Esophagus squamous epithelium (tissue), 5 donors: ENCODE data around the gene ACER2. TPM values are rescaled to one million over a fixed set of nuclear protein-coding genes. Genes with fewer than 3 reads are reported as not detected.

Experiments
- DNase-seq: peaks from one replicate; lab custom pipeline; 2025; lab: John Stamatoyannopoulos, UW
- H3K27ac ChIP-seq, 4 donors: fragments of 200-600 bp; sonication (generic); one replicate each; pipeline ENCODE4 v1.5.1; 2016 to 2019; ENCODE audit warnings: mild to moderate bottlenecking in 1 of 4
- H3K27me3 ChIP-seq, 4 donors: fragments of 200-600 bp; sonication (generic); 1 replicate in 3 of 4; 2 replicates in 1 of 4; pipeline versions ENCODE4 v1.5.1 to v1.6.0; 2017 to 2021; ENCODE audit warnings: antibody characterized with exemption in 1 of 4
- H3K36me3 ChIP-seq, 3 donors: fragments of 200-600 bp; sonication (generic); one replicate each; pipeline ENCODE4 v1.5.1; 2016 to 2019
- H3K4me1 ChIP-seq, 3 donors: fragments of 200-600 bp; sonication (generic); one replicate each; pipeline ENCODE4 v1.5.1; 2017 to 2019
- H3K4me3 ChIP-seq, 4 donors: fragments of 200-600 bp; sonication (generic); 1 replicate in 3 of 4; 2 replicates in 1 of 4; pipeline ENCODE4 v1.5.1; 2016 to 2019; ENCODE audit warnings: mild to moderate bottlenecking in 2 of 4, moderate library complexity in 1 of 4
- H3K9me3 ChIP-seq, 3 donors: fragments of 200-600 bp; sonication (generic); one replicate each; pipeline ENCODE4 v1.5.1; 2016 to 2019
- POLR2A ChIP-seq, 4 donors: fragments of 450-650 bp; IDR thresholded peaks; one replicate each; pipeline ENCODE4 v1.6.1; 2017; ENCODE audit warnings: antibody characterized with exemption in 4 of 4, mild to moderate bottlenecking in 4 of 4, moderate library complexity in 3 of 4
- WGBS, 2 donors: methylation state at CpG; one replicate each; pipeline ENCODE4 v1.1.5; 2018; 5-methylcytosine and 5-hydroxymethylcytosine counted together
- intact Hi-C: fragments of 100-400 bp; cut with DNase I; formaldehyde crosslinking; loops from one replicate; pipeline ENCODE4 v1.15.0; 2022
- total RNA-seq, 4 donors: library from RNA; depleted of rRNA; stranded (reverse); fragments of >200 nt; gene quantifications; one replicate each; pipeline ENCODE4 v1.1.0, GENCODE V29; 2016
- TF ChIP-seq, protein P1 (sequence below), 6 experiments: fragments of 450-650 bp in 4 of 6; fragments of 200-600 bp in 2 of 6; sonication (generic) in 2 of 6; IDR thresholded peaks; one replicate each; pipeline ENCODE4 v1.5.1; 2016 to 2019; ENCODE audit warnings: antibody characterized with exemption in 6 of 6, mild to moderate bottlenecking in 4 of 6, moderate library complexity in 4 of 6
- donor health status: DM: yes; HTN: yes; CAD: no.

Gene ACER2
- total RNA-seq, 4 donors from 2014 or later = 3.6 to 5.0 (median 3.8) TPM

DNA sequence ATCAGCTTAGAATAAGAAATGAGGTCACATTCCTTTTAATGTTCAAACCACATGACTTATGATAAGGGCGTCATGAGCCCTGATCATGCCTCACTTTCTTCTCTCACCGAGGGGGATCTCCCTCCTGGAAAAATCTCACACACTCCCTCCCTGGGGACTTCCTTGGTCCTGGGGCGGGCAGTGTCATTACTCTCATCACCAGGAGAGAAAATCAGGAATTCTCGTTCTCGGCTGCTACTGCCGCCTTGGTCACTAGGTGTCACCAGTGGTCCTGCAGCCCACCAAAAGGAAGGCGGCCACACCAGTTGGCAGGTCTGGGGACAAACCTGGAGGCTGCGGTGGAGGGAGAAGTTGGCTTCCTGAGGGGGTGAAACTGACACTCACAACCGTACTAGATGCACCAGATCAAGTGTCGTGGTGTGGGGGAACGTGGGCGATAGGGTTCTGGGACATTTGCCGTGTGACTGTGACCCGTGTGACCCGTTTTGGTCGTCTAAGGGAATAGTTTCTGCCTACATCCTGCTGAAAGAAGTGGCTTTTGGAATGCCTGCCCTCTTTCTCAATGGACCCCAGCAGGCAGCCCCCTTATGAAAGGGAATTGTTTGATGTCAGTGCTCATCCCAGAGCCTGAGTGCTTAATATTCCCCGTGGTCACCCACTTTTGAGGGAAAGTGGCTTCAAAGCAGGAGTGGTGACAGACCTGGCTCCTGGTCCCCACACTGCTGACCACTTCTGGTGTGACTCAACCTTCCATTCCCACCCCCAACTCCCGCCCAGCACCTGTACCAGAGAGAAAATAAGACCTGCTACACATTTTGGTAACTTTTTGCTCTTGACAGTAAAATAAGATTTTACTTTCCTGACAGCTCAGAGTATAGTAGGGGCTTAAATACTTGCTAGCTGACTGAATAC lies 63.2 kb downstream of the ACER2 start:
- H3K9me3 ChIP-seq = no peaks in the 10 kb centered on the region
- WGBS, 2 donors = 14 to 16% methylated on average over 11 to 14 of the region's 18 CpGs
- intact Hi-C loops = no loop called here
- no peak for TF ChIP-seq POLR2A (IDR thresholded peaks at IDR 0.05)
- TF ChIP-seq, protein P1, sequence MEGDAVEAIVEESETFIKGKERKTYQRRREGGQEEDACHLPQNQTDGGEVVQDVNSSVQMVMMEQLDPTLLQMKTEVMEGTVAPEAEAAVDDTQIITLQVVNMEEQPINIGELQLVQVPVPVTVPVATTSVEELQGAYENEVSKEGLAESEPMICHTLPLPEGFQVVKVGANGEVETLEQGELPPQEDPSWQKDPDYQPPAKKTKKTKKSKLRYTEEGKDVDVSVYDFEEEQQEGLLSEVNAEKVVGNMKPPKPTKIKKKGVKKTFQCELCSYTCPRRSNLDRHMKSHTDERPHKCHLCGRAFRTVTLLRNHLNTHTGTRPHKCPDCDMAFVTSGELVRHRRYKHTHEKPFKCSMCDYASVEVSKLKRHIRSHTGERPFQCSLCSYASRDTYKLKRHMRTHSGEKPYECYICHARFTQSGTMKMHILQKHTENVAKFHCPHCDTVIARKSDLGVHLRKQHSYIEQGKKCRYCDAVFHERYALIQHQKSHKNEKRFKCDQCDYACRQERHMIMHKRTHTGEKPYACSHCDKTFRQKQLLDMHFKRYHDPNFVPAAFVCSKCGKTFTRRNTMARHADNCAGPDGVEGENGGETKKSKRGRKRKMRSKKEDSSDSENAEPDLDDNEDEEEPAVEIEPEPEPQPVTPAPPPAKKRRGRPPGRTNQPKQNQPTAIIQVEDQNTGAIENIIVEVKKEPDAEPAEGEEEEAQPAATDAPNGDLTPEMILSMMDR (IDR thresholded peaks at IDR 0.05) = peak; percentile 10 to 66 (median 46)
- H3K4me3 ChIP-seq = peak overlapping the region in 1 of 4 donors; percentile 40
- peaks cover 0 to 14% (median 8%) of the 10 kb centered on the region in 3 donors for H3K4me1 ChIP-seq
- H3K27me3 ChIP-seq = peaks cover 0 to 9% (median 0%) of the 10 kb centered on the region in 4 donors
- H3K36me3 ChIP-seq = no peaks in the 10 kb centered on the region
- no peak for DNase-seq
- H3K27ac ChIP-seq = no peak overlapping the region

DNA sequence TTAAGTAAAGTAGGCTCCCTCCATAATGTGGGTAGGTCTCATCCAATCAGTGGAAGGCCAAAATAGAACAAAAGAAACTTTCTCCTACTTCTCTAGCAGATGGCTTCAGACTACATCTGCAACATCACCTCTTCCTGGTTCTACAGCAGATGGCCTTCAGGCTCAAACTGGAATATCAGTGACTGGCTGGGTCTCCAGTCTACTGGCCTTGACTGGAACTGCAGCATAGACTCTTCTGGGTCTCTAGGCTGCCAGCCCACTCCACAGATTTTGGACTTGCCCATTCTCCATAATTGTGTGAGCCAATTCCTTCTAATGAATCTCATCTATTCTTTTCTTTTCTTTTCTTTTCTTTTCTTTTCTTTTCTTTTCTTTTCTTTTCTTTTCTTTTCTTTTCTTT lies 64.8 kb downstream of the ACER2 start:
- H3K36me3 ChIP-seq = no peaks in the 10 kb centered on the region
- H3K4me3 ChIP-seq = no peak overlapping the region
- H3K27ac ChIP-seq = no peak overlapping the region
- no peaks in the 10 kb centered on the region for H3K9me3 ChIP-seq
- H3K27me3 ChIP-seq = peaks cover 0 to 9% (median 0%) of the 10 kb centered on the region in 4 donors
- no peak for TF ChIP-seq POLR2A (IDR thresholded peaks at IDR 0.05)
- TF ChIP-seq, protein P1 (IDR thresholded peaks at IDR 0.05) = no peak
- intact Hi-C loops = no loop called here
- DNase-seq = no peak
- H3K4me1 ChIP-seq = peaks cover 0 to 14% (median 8%) of the 10 kb centered on the region in 3 donors

DNA sequence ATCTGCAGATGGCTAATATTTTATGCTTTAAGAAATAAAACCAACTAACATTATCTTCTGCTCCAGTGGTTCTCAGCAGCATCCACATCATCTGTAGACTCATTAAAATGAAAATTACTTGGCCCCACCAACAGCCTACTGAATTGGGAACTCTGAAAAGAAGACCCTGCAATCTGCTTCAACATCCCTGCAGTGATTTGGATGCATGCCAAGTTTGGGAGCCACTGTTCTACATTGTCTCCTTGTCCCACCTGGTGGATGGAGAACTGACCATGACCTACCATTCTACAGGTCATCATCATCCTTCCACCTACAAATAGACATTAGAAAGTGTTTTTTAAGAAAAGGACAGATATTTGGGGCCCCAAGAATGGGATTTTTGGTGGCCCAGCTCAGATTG lies 71.1 kb downstream of the ACER2 start:
- intact Hi-C loops = no loop called here

DNA sequence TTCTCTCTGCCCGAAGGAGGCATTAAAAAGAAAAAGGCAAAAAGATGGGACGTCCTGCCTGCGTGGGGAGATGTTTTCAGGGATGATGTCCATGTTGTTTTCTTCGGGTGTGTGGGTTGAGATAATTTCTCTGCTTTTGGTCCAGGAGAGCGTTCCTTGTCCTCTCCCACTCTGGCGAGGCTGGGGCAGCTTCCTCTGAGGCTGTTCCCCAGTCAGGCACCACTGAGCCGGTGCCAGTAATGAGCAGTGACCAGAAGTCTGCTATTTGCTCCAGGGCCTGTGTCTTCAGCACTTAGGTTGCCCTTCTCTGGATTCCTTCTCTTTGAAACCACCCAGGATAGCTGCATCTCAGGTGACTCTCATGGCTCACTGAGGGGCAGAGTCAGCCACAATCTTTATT lies 71.5 kb downstream of the ACER2 start:
- Histone ChIP-seq H3K27me3 (peaks cover 0 to 5% (median 0%) of the 10 kb centered on the region in 4 donors), H3K36me3 (no peaks in the 10 kb centered on the region), H3K9me3 (no peaks in the 10 kb centered on the region), H3K4me1 (no peaks in the 10 kb centered on the region), H3K27ac (no peak overlapping the region), H3K4me3 (no peak overlapping the region)
- intact Hi-C loops = no loop called here
- 79 to 87% methylated on average over 7 of the region's 7 CpGs for WGBS, 2 donors
- DNase-seq = no peak
- TF ChIP-seq POLR2A (IDR thresholded peaks at IDR 0.05) = no peak
- TF ChIP-seq, protein P1 (IDR thresholded peaks at IDR 0.05) = no peak

More for the DNA sequence above, 71.1 kb downstream of the ACER2 start:
- H3K27me3 ChIP-seq = peaks cover 0 to 5% (median 0%) of the 10 kb centered on the region in 4 donors
- no peak overlapping the region for H3K27ac ChIP-seq
- no peak overlapping the region for H3K4me3 ChIP-seq
- DNase-seq = no peak
- H3K4me1 ChIP-seq = no peaks in the 10 kb centered on the region
- TF ChIP-seq, protein P1 (IDR thresholded peaks at IDR 0.05) = no peak
- no peak for TF ChIP-seq POLR2A (IDR thresholded peaks at IDR 0.05)
- no peaks in the 10 kb centered on the region for H3K36me3 ChIP-seq
- no peaks in the 10 kb centered on the region for H3K9me3 ChIP-seq

DNA sequence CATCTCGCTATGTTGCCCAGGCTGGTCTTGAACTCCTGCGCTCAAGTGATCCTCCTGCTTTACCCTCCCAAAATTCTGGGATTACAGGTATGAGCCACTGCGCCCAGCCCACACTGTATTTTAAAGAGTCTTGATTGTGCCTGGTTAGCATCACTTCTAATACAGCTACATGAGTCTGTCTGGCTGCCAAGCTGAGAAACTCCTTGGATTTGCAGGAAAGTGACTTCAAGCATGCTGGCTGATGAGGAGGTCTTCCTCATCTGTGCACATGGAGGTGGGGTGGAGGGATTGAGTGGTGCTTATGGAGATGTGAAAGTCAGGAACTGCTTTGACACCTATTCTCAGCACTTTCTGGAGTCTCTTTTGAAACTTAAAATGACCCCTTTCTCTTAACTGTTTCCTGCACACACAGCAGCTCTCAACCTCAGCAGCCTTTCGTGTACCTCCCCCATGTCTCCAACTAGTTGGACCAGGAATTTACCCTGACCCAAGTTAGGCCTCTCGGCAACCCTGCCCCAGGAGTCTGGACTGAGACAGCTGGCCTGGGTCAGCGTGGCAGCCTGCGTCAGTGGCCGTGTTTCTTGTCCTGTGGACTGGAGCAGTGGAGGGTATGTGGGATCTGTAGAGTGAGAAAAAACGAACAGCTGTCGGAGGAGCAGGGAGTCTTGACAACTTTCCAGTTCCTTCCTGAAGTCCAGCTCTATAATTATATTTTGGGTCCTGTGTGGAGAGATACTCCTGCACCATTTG lies 72.5 kb downstream of the ACER2 start:
- H3K27me3 ChIP-seq = peaks cover 0 to 5% (median 0%) of the 10 kb centered on the region in 4 donors
- H3K27ac ChIP-seq = no peak overlapping the region
- no peak for DNase-seq
- no peaks in the 10 kb centered on the region for H3K4me1 ChIP-seq
- H3K4me3 ChIP-seq = no peak overlapping the region
- no peaks in the 10 kb centered on the region for H3K9me3 ChIP-seq
- TF ChIP-seq POLR2A (IDR thresholded peaks at IDR 0.05) = no peak
- TF ChIP-seq, protein P1 (IDR thresholded peaks at IDR 0.05) = no peak
- WGBS, 2 donors = 52 to 76% methylated on average over 6 to 10 of the region's 10 CpGs
- H3K36me3 ChIP-seq = no peaks in the 10 kb centered on the region
- intact Hi-C loops = no loop called here
